ENCODE data around the gene YWHAQ. TPM values are rescaled to one million over a fixed set of nuclear protein-coding genes. Genes with fewer than 3 reads are reported as not detected.

YWHAQ gene
- total and polyA plus RNA-seq, 2 donors (not counting 1 experiment from before 2014, with no cell fraction given), result 68.7 to 126 TPM

DNA sequence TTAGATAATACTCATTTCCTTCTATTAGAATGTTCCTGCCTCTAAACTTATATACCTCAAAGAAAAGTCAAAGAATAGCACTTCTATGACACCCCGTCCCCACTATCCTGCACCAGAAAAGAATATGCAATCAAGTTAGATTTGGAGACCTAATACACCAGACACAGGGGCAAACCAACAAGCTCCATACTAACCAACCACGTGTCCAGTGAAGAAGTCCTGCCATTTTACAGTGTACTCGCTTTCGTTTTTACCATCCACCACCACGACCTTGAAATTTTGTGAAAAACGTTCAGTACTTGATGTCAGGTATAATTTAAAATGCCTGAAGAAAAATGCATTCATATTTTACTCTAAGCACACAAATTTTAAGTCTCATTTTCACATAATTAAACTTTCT lies 94.3 kb downstream of the YWHAQ start:
- H3K27me3 ChIP-seq (replicated peaks in 1 of 4; ENCODE audit: control extremely low read depth in 1 of 4, control insufficient read depth in 3 of 4, insufficient read depth in 4 of 4, low read length in 3 of 4), result no peaks in the 10 kb centered on the region
- no peak overlapping the region for H2AFZ ChIP-seq (ENCODE audit: insufficient read depth, low read depth, low read length, poor library complexity, severe bottlenecking)
- TF ChIP-seq, protein P1, sequence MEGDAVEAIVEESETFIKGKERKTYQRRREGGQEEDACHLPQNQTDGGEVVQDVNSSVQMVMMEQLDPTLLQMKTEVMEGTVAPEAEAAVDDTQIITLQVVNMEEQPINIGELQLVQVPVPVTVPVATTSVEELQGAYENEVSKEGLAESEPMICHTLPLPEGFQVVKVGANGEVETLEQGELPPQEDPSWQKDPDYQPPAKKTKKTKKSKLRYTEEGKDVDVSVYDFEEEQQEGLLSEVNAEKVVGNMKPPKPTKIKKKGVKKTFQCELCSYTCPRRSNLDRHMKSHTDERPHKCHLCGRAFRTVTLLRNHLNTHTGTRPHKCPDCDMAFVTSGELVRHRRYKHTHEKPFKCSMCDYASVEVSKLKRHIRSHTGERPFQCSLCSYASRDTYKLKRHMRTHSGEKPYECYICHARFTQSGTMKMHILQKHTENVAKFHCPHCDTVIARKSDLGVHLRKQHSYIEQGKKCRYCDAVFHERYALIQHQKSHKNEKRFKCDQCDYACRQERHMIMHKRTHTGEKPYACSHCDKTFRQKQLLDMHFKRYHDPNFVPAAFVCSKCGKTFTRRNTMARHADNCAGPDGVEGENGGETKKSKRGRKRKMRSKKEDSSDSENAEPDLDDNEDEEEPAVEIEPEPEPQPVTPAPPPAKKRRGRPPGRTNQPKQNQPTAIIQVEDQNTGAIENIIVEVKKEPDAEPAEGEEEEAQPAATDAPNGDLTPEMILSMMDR (IDR thresholded peaks at IDR 0.05), result no peak
- TF ChIP-seq EZH2 (IDR thresholded peaks at IDR 0.05; ENCODE audit: borderline replicate concordance, insufficient read depth, low read depth, low read length, poor library complexity, severe bottlenecking), result no peak
- CTCF ChIA-PET, result interaction anchor here (0.6 to 1.9 kb wide), 3 partner anchors 9 to 20 kb away, joined by 3 to 8 read pairs (median 4); partner anchors contain the start of gene ADAM17
- Mint-ChIP-seq H3K4me3 (no peak overlapping the region), H3K4me1 (peaks cover 59% of the 10 kb centered on the region), H3K9me3 (ENCODE audit: insufficient read depth) (no peaks in the 10 kb centered on the region), H3K27ac (peak overlapping the region; percentile 47), H3K27me3 (no peaks in the 10 kb centered on the region)
- H3K79me2 ChIP-seq (ENCODE audit: control insufficient read depth, insufficient read depth, low read length), result peaks cover 79% of the 10 kb centered on the region
- no peak overlapping the region for H3K4me2 ChIP-seq (replicated peaks; ENCODE audit: low read depth, low read length, poor library complexity, severe bottlenecking)
- intact Hi-C loops (cut with micrococcal nuclease), result loop anchor here (5.0 kb wide), 1 partner anchor 81 kb away; no protein-coding TSS in a partner anchor
- H4K20me1 ChIP-seq (ENCODE audit: control insufficient read depth, insufficient read depth, low read length, poor library complexity, severe bottlenecking), result no peaks in the 10 kb centered on the region
- H3K4me1 ChIP-seq (ENCODE audit: control insufficient read depth in 2 of 2, insufficient read depth in 2 of 2, low read length in 2 of 2), result peaks cover 30 to 54% of the 10 kb centered on the region in 2 donors
- POLR2A ChIA-PET, result interaction anchor here (0.6 to 0.9 kb wide), 2 partner anchors 12 to 20 kb away, joined by 3 read pairs; no protein-coding TSS in a partner anchor
- peaks cover 0 to 4% (median 0%) of the 10 kb centered on the region in 3 donors for H3K9me3 ChIP-seq (ENCODE audit: control extremely low read depth in 1 of 3, control insufficient read depth in 2 of 3, insufficient read depth in 1 of 3, low read length in 2 of 3)
- 100% methylated on average over 1 of the region's 6 CpGs for WGBS (ENCODE audit: insufficient coverage)
- DNase-seq (no peak), ATAC-seq (ENCODE audit: low read depth) (no peak)
- no peak overlapping the region for H3K27ac ChIP-seq (ENCODE audit: low read length in 2 of 2)
- peaks cover 7 to 15% of the 10 kb centered on the region in 2 experiments for H3K36me3 ChIP-seq (replicated peaks in 1 of 2; ENCODE audit: control extremely low read depth in 1 of 2, control insufficient read depth in 1 of 2, extremely low read depth in 1 of 2, insufficient read depth in 2 of 2, low read length in 1 of 2)
- H3K9ac ChIP-seq (ENCODE audit: low read length), result no peak overlapping the region
- no peak overlapping the region for H3K4me3 ChIP-seq (ENCODE audit: control extremely low read depth in 1 of 5, extremely low read depth in 1 of 5, insufficient read depth in 1 of 5, low read depth in 2 of 5, low read length in 4 of 5)

DNA sequence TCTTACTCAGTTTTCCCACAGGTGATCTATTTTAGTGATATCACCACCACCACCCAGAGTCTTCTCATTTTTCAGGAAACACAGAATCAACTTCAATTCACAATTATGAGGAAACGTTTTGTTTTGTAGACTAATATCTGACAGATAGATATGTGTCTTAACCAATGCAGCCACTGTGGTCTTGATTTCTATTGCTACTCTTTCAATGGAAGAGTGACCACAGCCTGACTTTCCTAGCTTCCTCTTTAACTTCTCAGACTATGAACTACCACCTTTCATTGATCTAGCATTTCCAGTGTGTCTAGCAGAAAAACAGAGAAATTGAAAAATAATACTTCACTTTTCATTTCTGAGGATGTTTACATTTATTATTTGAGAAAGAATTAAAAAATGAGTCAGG lies 95.6 kb downstream of the YWHAQ start:
- peaks cover 0 to 4% (median 0%) of the 10 kb centered on the region in 3 donors for H3K9me3 ChIP-seq (ENCODE audit: control extremely low read depth in 1 of 3, control insufficient read depth in 2 of 3, insufficient read depth in 1 of 3, low read length in 2 of 3)
- Mint-ChIP-seq H3K27me3 (no peaks in the 10 kb centered on the region), H3K9me3 (ENCODE audit: insufficient read depth) (no peaks in the 10 kb centered on the region), H3K4me1 (peaks cover 48% of the 10 kb centered on the region), H3K27ac (no peak overlapping the region), H3K4me3 (no peak overlapping the region)
- H3K9ac ChIP-seq (ENCODE audit: low read length), result no peak overlapping the region
- intact Hi-C loops (cut with micrococcal nuclease), result loop anchor here (5.0 kb wide), 1 partner anchor 82 kb away; no protein-coding TSS in a partner anchor
- POLR2A ChIA-PET, result no interaction called here
- no peak for ATAC-seq (ENCODE audit: low read depth)
- no peaks in the 10 kb centered on the region for H4K20me1 ChIP-seq (ENCODE audit: control insufficient read depth, insufficient read depth, low read length, poor library complexity, severe bottlenecking)
- peaks cover 25 to 41% of the 10 kb centered on the region in 2 donors for H3K4me1 ChIP-seq (ENCODE audit: control insufficient read depth in 2 of 2, insufficient read depth in 2 of 2, low read length in 2 of 2)
- CTCF ChIA-PET, result interaction anchor here (1.9 kb wide), 2 partner anchors 11 to 20 kb away, joined by 4 to 8 read pairs; partner anchors contain the start of gene ADAM17
- TF ChIP-seq, protein P1 (IDR thresholded peaks at IDR 0.05), result no peak
- TF ChIP-seq EZH2 (IDR thresholded peaks at IDR 0.05; ENCODE audit: borderline replicate concordance, insufficient read depth, low read depth, low read length, poor library complexity, severe bottlenecking), result no peak
- no CpG with 5 or more reads among the region's 1 CpG for WGBS (ENCODE audit: insufficient coverage)
- peaks cover 73% of the 10 kb centered on the region for H3K79me2 ChIP-seq (ENCODE audit: control insufficient read depth, insufficient read depth, low read length)
- peak overlapping the region in 1 of 2 donors; percentile 20 for H3K27ac ChIP-seq (ENCODE audit: low read length in 2 of 2)
- DNase-seq, result no peak
- peaks cover 5 to 16% of the 10 kb centered on the region in 2 experiments for H3K36me3 ChIP-seq (replicated peaks in 1 of 2; ENCODE audit: control extremely low read depth in 1 of 2, control insufficient read depth in 1 of 2, extremely low read depth in 1 of 2, insufficient read depth in 2 of 2, low read length in 1 of 2)
- no peak overlapping the region for H2AFZ ChIP-seq (ENCODE audit: insufficient read depth, low read depth, low read length, poor library complexity, severe bottlenecking)
- no peak overlapping the region for H3K4me3 ChIP-seq (ENCODE audit: control extremely low read depth in 1 of 5, extremely low read depth in 1 of 5, insufficient read depth in 1 of 5, low read depth in 2 of 5, low read length in 4 of 5)
- no peaks in the 10 kb centered on the region for H3K27me3 ChIP-seq (replicated peaks in 1 of 4; ENCODE audit: control extremely low read depth in 1 of 4, control insufficient read depth in 3 of 4, insufficient read depth in 4 of 4, low read length in 3 of 4)
- H3K4me2 ChIP-seq (replicated peaks; ENCODE audit: low read depth, low read length, poor library complexity, severe bottlenecking), result peak overlapping the region; percentile 39

All from B cell (primary cell).